ENCODE data around the gene KCNAB3. TPM values are rescaled to one million over a fixed set of nuclear protein-coding genes. Genes with fewer than 3 reads are reported as not detected.

Gene KCNAB3
- total and polyA plus RNA-seq, 2 donors (not counting 3 experiments of a cell fraction or from before 2014, with no cell fraction given), result 1.3 to 2.4 TPM

GRCh38 chr17:7969433-7969832, 39.8 kb upstream of the KCNAB3 start:
- H3K4me1 ChIP-seq (ENCODE audit: control insufficient read depth, extremely low read depth, insufficient read depth, low read length), result no peaks in the 10 kb centered on the region

GRCh38 chr17:7967751-7968150, 38.1 kb upstream of the KCNAB3 start:
- CTCF ChIA-PET, result interaction anchor here (0.9 to 2.6 kb wide), 4 partner anchors 10 to 90 kb away, joined by 3 to 7 read pairs (median 3); no protein-coding TSS in a partner anchor
- intact Hi-C loops (cut with micrococcal nuclease), result no loop called here
- BruUV-seq (replicated peaks), result no TSS peak
- dilution Hi-C loops (cut with MboI; ENCODE audit: extremely low pct_ligation_motif_present, low sequenced_read_pairs), result no loop called here
- H3K4me2 ChIP-seq (ENCODE audit: insufficient read depth, low read length), result no peak overlapping the region
- no peaks in the 10 kb centered on the region for H3K36me3 ChIP-seq (ENCODE audit: control insufficient read depth in 2 of 2, extremely low read depth in 1 of 2, insufficient read depth in 2 of 2, low read length in 2 of 2)
- no peak overlapping the region for H2AFZ ChIP-seq (ENCODE audit: low read depth, low read length)
- H3K9ac ChIP-seq (replicated peaks; ENCODE audit: extremely low read depth, insufficient read depth, low read length), result no peak overlapping the region
- no peaks in the 10 kb centered on the region for H3K4me1 ChIP-seq (ENCODE audit: control insufficient read depth, extremely low read depth, insufficient read depth, low read length)
- DNase-seq (ENCODE audit: low read depth, low spot score), result no peak
- no peak for TF ChIP-seq EZH2 (IDR thresholded peaks at IDR 0.05; ENCODE audit: borderline replicate concordance, low read depth, low read length, severe bottlenecking)
- no peak for TF ChIP-seq MAX (IDR thresholded peaks at IDR 0.05; ENCODE audit: insufficient read depth, insufficient read length)
- TF ChIP-seq FOS (IDR thresholded peaks at IDR 0.05; ENCODE audit: borderline replicate concordance, insufficient read depth, low read length), result no peak
- TF ChIP-seq GATA2 (IDR thresholded peaks at IDR 0.05; ENCODE audit: insufficient read depth, insufficient read length, low read depth, low read length), result no peak
- no peak for TF ChIP-seq JUN (IDR thresholded peaks at IDR 0.05; ENCODE audit: borderline replicate concordance, insufficient read depth, insufficient read length, low read depth)
- FAIRE-seq, result no peak
- peaks cover 0 to 2% of the 10 kb centered on the region in 2 experiments for H3K27me3 ChIP-seq (ENCODE audit: control insufficient read depth in 2 of 2, insufficient read depth in 2 of 2, low read length in 2 of 2)
- no peak overlapping the region for H3K27ac ChIP-seq (ENCODE audit: insufficient read depth, low read depth, low read length)
- no peaks in the 10 kb centered on the region for H3K9me3 ChIP-seq (replicated peaks; ENCODE audit: control insufficient read depth, insufficient read depth, low read length)
- POLR2A ChIA-PET, result no interaction called here
- no peaks in the 10 kb centered on the region for H3K9me1 ChIP-seq (replicated peaks; ENCODE audit: control insufficient read depth, extremely low read depth, insufficient read depth, low read length)
- no peak overlapping the region for H3K4me3 ChIP-seq (replicated peaks in 1 of 3; ENCODE audit: insufficient read depth in 1 of 3, low read depth in 1 of 3, low read length in 3 of 3)
- H4K20me1 ChIP-seq (replicated peaks; ENCODE audit: control insufficient read depth, extremely low read depth, insufficient read depth, low read length), result no peaks in the 10 kb centered on the region
- no peaks in the 10 kb centered on the region for H3K79me2 ChIP-seq (ENCODE audit: control insufficient read depth, insufficient read depth, low read length)

More at GRCh38 chr17:7969433-7969832, 39.8 kb upstream of the KCNAB3 start:
- no peaks in the 10 kb centered on the region for H3K36me3 ChIP-seq (ENCODE audit: control insufficient read depth in 2 of 2, extremely low read depth in 1 of 2, insufficient read depth in 2 of 2, low read length in 2 of 2)
- no peak overlapping the region for H3K4me3 ChIP-seq (replicated peaks in 1 of 3; ENCODE audit: insufficient read depth in 1 of 3, low read depth in 1 of 3, low read length in 3 of 3)
- H3K27ac ChIP-seq (ENCODE audit: insufficient read depth, low read depth, low read length), result no peak overlapping the region
- peaks cover 0 to 2% of the 10 kb centered on the region in 2 experiments for H3K27me3 ChIP-seq (ENCODE audit: control insufficient read depth in 2 of 2, insufficient read depth in 2 of 2, low read length in 2 of 2)
- H2AFZ ChIP-seq (ENCODE audit: low read depth, low read length), result no peak overlapping the region
- intact Hi-C loops (cut with micrococcal nuclease) (no loop called here), dilution Hi-C loops (cut with MboI; ENCODE audit: extremely low pct_ligation_motif_present, low sequenced_read_pairs) (no loop called here)
- CTCF ChIA-PET, result interaction anchor here (2.6 kb wide), 1 partner anchor 21 kb away, joined by 7 read pairs; no protein-coding TSS in a partner anchor
- no TSS peak for BruUV-seq (replicated peaks)
- H3K9ac ChIP-seq (replicated peaks; ENCODE audit: extremely low read depth, insufficient read depth, low read length), result no peak overlapping the region
- H3K9me3 ChIP-seq (replicated peaks; ENCODE audit: control insufficient read depth, insufficient read depth, low read length), result no peaks in the 10 kb centered on the region
- TF ChIP-seq JUN (IDR thresholded peaks at IDR 0.05; ENCODE audit: borderline replicate concordance, insufficient read depth, insufficient read length, low read depth) (no peak), POLR2A (IDR thresholded peaks at IDR 0.05; ENCODE audit: low read depth, low read length) (no peak)
- H3K4me2 ChIP-seq (ENCODE audit: insufficient read depth, low read length), result no peak overlapping the region
- DNase-seq (ENCODE audit: low read depth, low spot score) (no peak), FAIRE-seq (no peak)
- POLR2A ChIA-PET, result interaction anchor here (0.7 kb wide), 1 partner anchor 25 kb away, joined by 7 read pairs; no protein-coding TSS in a partner anchor
- H4K20me1 ChIP-seq (replicated peaks; ENCODE audit: control insufficient read depth, extremely low read depth, insufficient read depth, low read length), result no peaks in the 10 kb centered on the region
- H3K9me1 ChIP-seq (replicated peaks; ENCODE audit: control insufficient read depth, extremely low read depth, insufficient read depth, low read length), result no peaks in the 10 kb centered on the region
- no peaks in the 10 kb centered on the region for H3K79me2 ChIP-seq (ENCODE audit: control insufficient read depth, insufficient read depth, low read length)
